Psoas muscle (tissue), 8 donors: ENCODE data around the gene IFNA8. TPM values are rescaled to one million over a fixed set of nuclear protein-coding genes. Genes with fewer than 3 reads are reported as not detected.
A peak's percentile ranks its signal among the peaks of the same experiment; 100 is the strongest.

ENCODE experiments used
- ATAC-seq, 4 donors: fragments of 200-7000 bp; cut with Tn5 transposase; one replicate each; pipeline ENCODE4 v1.9.1; 2020; ENCODE audit warnings: moderate library complexity in 3 of 4, mild to moderate bottlenecking in 2 of 4
- DNase-seq, 2 donors: peaks; one replicate each; pipeline ENCODE4 v3.0.0-alpha.2; 2020
- H3K27ac ChIP-seq: fragments of 200-600 bp; one replicate; pipeline ENCODE4 v1.8.0; 2022
- H3K27me3 ChIP-seq, 3 donors: fragments of 200-600 bp in 1 of 3; one replicate each; pipeline versions ENCODE4 v1.6.1 to v1.8.0; 2013 to 2022; ENCODE audit warnings: low read length in 2 of 3, mild to moderate bottlenecking in 2 of 3, moderate library complexity in 1 of 3; ENCODE audit not compliant: insufficient read depth in 3 of 3
- H3K36me3 ChIP-seq, 2 donors: fragments of 200-600 bp in 1 of 2; one replicate each; pipeline versions ENCODE4 v1.6.1 to v1.8.0; 2013 to 2022; ENCODE audit warnings: low read depth in 1 of 2, mild to moderate bottlenecking in 1 of 2, moderate library complexity in 1 of 2; ENCODE audit not compliant: insufficient read depth in 1 of 2
- H3K4me1 ChIP-seq: fragments of 200-600 bp; one replicate; pipeline ENCODE4 v1.8.0; 2022
- H3K4me3 ChIP-seq: fragments of 200-600 bp; one replicate; pipeline ENCODE4 v1.8.0; 2022; ENCODE audit warnings: mild to moderate bottlenecking
- H3K9me3 ChIP-seq: fragments of 200-600 bp; one replicate; pipeline ENCODE4 v1.8.0; 2022
- WGBS, 3 donors: extraction: QIAGEN DNeasy Blood & Tissue Kit; methylation state at CpG; one replicate each; pipeline versions ENCODE4 v1.1.6 to v1.1.7; 2013; 5-methylcytosine and 5-hydroxymethylcytosine counted together
- intact Hi-C, 2 donors: fragments of 100-400 bp; cut with DNase I; formaldehyde crosslinking; loops; one replicate each; pipeline versions ENCODE4 v1.11.0 to v1.14.2; 2022
- polyA plus RNA-seq, 3 donors: library from polyadenylated mRNA; stranded (reverse); fragments of 200-250 nt; gene quantifications; one replicate each; pipeline ENCODE4 v1.2.3, GENCODE V29; 2013
- total RNA-seq, 4 donors: library from RNA; stranded (reverse); fragmentation: NEBNext Ultra II Directional in 2 of 4; extraction: Animal tissue kit (Norgen Biotek cat#: 25700) in 2 of 4; gene quantifications; one replicate each; pipeline versions ENCODE4 v1.2.1 to v1.2.4, GENCODE V29; 2021 to 2023
- TF ChIP-seq, protein P1 (sequence below): fragments of 200-600 bp; IDR thresholded peaks from one replicate; pipeline ENCODE4 v1.8.0; 2022; ENCODE audit warnings: antibody characterized with exemption
- donor health status: healthy with polysubstance abuse.
- donor health status: DM: no; HTN: no; CAD: no; lungs with moderate emphysema.
- donor health status: Bipolar disorder and iron deficiency.
- donor health status: healthy.
- donor health status: DM: yes; HTN: yes; CAD: no.
- donor health status: DM: no; HTN: no; CAD: no.
- donor health status: DM: no; HTN: no; CAD: no.
- donor health status: DM: yes; HTN: yes; CAD: no.

Gene IFNA8
- total and polyA plus RNA-seq, 7 donors: not detected

DNA sequence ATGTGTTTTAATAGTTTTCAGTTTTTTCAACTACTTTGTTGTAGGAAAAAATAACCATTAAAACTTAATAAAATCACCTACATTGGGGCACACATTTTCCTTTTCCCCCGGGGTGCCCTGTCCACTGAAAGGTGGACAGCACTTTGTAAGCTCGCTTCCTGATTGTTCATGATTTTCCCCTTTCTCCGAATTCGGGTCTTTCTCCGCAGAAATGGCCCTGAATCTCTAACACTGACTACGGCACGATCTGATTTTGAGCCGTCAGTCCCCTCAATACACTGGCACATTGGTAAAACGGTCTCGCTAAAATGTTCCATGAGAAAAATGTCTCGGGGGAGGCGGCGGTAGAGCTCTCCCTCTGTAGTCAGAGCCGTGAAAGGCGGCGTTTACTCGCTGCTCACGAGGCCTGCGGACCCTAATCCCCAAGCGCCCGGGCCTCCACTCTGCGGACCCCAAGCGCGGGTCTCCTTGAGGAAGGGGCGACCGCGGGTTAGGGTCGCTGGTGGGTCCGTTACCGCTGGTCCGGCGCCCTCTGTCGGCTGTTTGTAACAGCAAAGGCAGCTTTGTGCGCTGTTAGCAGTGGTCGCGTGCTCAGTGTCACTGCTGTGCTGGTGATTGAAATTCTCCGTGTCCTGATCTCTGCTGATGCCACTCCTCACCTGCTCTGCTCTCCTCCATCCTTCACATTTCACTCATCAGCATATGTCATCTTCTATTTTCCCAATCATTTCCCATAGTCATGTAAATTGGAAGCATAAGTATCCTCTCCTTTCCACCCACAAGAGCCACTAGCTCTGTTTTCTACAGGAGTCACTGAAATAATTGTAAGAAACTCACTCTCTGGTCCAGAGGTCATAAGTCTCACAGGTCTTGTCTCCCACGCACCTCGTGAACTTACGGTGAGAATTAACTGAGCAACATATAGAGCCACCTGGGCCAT lies 12.9 kb upstream of the IFNA8 start:
- intact Hi-C loops: loop anchor here (5.0 kb wide), 1 partner anchor 69 kb away; no protein-coding TSS in a partner anchor
- H3K4me1 ChIP-seq: no peaks in the 10 kb centered on the region
- no peaks in the 10 kb centered on the region for H3K36me3 ChIP-seq
- peaks cover 0 to 11% (median 0%) of the 10 kb centered on the region in 3 donors for H3K27me3 ChIP-seq
- H3K4me3 ChIP-seq: peak overlapping the region; percentile 71
- H3K27ac ChIP-seq: no peak overlapping the region
- 7% methylated on average over 40 of the region's 40 CpGs for WGBS, 3 donors
- ATAC-seq (peak; percentile 46 to 88 (median 70)), DNase-seq (peak; percentile 39 to 66)
- H3K9me3 ChIP-seq: no peaks in the 10 kb centered on the region
- TF ChIP-seq, protein P1, sequence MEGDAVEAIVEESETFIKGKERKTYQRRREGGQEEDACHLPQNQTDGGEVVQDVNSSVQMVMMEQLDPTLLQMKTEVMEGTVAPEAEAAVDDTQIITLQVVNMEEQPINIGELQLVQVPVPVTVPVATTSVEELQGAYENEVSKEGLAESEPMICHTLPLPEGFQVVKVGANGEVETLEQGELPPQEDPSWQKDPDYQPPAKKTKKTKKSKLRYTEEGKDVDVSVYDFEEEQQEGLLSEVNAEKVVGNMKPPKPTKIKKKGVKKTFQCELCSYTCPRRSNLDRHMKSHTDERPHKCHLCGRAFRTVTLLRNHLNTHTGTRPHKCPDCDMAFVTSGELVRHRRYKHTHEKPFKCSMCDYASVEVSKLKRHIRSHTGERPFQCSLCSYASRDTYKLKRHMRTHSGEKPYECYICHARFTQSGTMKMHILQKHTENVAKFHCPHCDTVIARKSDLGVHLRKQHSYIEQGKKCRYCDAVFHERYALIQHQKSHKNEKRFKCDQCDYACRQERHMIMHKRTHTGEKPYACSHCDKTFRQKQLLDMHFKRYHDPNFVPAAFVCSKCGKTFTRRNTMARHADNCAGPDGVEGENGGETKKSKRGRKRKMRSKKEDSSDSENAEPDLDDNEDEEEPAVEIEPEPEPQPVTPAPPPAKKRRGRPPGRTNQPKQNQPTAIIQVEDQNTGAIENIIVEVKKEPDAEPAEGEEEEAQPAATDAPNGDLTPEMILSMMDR: peak; percentile 82

DNA sequence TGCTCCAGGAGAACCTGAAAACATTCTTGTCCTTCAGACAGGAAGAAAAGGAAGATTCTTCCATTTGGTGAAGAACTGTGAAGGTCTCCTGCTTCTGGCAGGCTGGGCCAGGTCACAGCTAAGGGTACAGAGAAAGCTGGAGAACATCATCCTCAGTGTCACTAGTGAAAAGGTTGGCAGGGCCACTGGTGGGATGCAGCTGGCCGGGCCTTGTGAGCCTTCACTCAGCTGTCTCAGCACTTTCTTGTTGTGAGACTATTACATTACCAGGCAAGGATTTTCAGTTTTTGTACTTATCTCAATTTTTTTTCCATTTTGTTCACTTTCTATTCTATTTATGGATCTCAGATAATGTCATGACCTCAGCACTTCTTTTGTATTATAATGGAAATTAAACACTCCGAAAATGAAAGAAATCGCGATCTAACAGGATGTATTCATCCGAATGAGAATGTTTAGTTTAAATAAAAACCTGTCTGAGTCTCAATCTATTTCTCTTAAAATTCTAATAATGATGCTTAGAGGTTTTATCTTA lies 9.9 kb upstream of the IFNA8 start:
- no peak for ATAC-seq
- Histone ChIP-seq H3K27ac (no peak overlapping the region), H3K4me1 (peaks cover 8% of the 10 kb centered on the region), H3K27me3 (peaks cover 0 to 25% (median 0%) of the 10 kb centered on the region in 3 donors), H3K4me3 (no peak overlapping the region), H3K36me3 (no peaks in the 10 kb centered on the region), H3K9me3 (no peaks in the 10 kb centered on the region)
- intact Hi-C loops: loop anchor here (5.0 kb wide), 1 partner anchor 72 kb away; no protein-coding TSS in a partner anchor
- TF ChIP-seq, protein P1: no peak
- 66 to 77% (median 76%) methylated on average over 5 of the region's 5 CpGs for WGBS, 3 donors
- DNase-seq: no peak

DNA sequence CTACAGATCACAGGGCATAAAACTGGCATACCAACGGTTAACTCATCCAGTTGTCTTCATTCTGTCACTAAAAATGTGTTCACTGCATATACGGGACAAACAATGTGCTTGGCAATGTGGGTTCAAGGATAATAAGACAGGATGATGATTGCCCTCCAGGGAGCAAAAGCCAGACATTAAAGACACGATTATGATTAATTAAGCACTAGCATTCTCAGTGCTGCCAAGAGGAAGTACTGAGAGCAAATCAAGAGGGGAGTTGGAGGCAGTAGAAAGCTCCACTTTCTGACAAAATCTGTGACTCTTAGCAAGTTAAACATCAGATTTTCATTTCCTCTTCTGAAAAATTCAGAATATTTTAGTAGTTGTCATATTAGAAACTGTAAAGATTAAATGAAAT lies 9.0 kb upstream of the IFNA8 start:
- H3K36me3 ChIP-seq: no peaks in the 10 kb centered on the region
- H3K9me3 ChIP-seq: no peaks in the 10 kb centered on the region
- WGBS, 3 donors: 32 to 47% (median 44%) methylated on average over 3 of the region's 3 CpGs
- no peak overlapping the region for H3K4me3 ChIP-seq
- H3K4me1 ChIP-seq: peaks cover 8% of the 10 kb centered on the region
- no peak overlapping the region for H3K27ac ChIP-seq
- no peak for ATAC-seq
- TF ChIP-seq, protein P1: no peak
- intact Hi-C loops: loop anchor here (5.0 kb wide), 1 partner anchor 73 kb away; no protein-coding TSS in a partner anchor
- no peak for DNase-seq
- H3K27me3 ChIP-seq: peaks cover 0 to 25% (median 0%) of the 10 kb centered on the region in 3 donors

DNA sequence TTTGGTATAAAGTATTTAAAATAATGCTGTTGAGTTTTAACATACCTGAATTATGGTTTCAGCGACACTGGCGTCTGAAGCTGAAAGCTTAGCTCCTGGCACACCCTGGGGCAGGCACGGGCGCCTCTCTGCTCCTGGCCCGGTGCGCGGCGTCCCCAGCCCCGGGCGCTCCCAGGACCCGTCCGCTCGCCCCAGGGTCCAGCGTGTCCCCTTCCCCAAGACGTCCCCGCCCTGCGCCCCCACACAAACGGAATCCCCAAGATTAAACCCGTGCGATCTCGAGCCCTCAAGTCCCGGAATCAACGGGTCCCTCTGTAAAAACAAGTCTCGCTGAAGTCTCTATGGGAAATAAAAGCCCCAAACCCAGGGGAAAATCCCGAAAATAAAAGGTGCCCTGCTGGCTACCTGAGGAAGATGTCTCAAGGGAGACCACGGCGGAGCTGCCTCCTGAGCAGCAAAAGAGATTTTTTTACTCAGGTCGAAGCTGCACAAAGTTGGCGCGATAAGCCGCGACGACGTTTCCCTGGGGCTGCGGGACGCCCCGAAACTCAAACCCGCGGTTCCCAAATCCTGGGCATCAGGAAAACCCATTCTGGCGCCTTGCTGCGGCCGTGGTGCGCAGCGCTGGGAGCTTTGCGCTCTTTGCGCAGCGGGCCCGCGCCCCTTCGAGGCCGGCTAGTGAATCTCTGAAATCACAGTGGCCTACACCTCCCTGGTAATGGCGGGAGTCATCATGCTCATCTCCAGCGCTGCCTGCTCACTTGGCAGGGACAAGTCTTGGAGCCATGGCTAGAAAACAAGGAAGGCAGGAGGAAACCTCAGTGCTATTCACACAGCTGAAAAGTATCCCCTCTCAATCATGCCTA lies 6.3 kb upstream of the IFNA8 start:
- H3K9me3 ChIP-seq: no peaks in the 10 kb centered on the region
- 2 to 3% (median 2%) methylated on average over 53 of the region's 53 CpGs for WGBS, 3 donors
- H3K36me3 ChIP-seq: no peaks in the 10 kb centered on the region
- peak overlapping the region; percentile 60 for H3K4me3 ChIP-seq
- H3K4me1 ChIP-seq: peaks cover 8% of the 10 kb centered on the region
- DNase-seq: peak; percentile 30 to 46
- peak in 2 of 4 donors; percentile 37 to 68 for ATAC-seq
- H3K27me3 ChIP-seq: peaks cover 0 to 22% (median 0%) of the 10 kb centered on the region in 3 donors
- H3K27ac ChIP-seq: no peak overlapping the region
- TF ChIP-seq, protein P1: no peak
- intact Hi-C loops: no loop called here
